ENCODE results near the gene ZDHHC14.

Gene ZDHHC14

DNA sequence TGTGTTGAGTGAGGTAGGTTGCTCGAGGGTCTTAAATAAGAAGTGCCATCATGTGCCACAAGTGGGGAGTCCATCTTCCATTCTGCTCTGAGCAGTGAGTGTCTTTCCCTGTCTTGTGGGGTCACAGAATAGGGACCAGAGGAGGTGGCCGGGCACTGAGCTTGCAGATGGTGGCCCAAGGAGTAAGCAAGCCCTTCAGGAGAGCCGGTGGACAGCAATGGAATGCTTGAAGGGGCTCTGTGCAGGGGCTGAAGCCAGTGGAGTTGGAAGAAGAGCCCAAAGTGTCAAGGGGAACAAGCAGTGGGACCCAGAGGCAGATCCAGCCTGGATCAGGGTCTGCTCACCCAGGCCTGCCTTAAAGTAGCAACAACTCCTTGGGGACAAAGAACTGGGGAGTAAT is 228.6 kb downstream of the ZDHHC14 start:
- DNase-seq (ENCODE audit: extremely low read depth in 1 of 2, low read depth in 1 of 2) = no peak

DNA sequence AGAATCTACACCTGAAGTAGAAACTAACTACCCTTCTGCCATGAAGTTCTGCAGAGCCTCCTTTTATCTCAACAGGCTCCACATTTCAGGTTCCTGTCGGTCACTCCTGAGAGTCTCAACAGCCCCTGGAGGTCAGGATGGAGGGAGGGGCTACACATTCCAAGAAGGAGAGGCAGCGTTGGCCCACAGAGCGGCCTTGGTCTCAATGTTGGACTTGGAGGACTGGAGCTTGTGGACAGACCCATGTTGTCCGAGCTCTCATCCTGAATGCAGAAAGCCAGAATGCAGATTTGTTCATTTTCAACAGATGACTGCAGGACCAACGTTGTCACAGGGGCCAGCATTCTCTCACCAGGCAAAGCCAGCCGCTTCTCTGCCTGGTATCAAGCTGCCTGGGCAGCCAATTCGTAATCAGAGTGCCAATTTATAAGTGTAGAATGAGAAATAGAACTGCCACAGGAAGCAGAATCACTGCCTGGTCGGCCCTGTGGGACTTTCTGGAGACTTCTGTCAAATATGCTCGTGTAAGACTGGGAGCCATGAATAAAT is 229.5 kb downstream of the ZDHHC14 start:
- no peak for DNase-seq (ENCODE audit: extremely low read depth in 1 of 2, low read depth in 1 of 2)

DNA sequence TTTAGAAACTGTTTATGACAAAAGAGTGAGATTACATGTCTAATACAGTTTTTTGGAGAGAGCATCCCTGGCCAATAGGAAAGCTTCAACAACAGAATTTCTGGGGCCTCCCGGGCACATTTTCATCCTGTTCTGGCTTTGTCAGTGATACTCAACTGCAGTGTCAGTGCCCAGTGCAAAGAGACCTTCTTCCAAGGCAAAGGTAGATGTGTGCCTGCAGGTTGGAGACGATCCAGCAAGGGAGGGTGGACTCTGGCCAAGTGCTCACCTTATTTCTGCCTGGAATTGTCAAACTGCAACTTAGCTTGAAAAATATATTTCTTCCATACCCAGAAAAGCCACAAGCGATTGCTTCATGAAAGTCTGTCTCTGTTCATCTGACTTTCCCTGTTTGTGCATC is 230.4 kb downstream of the ZDHHC14 start:
- no peak for DNase-seq (ENCODE audit: extremely low read depth in 1 of 2, low read depth in 1 of 2)

DNA sequence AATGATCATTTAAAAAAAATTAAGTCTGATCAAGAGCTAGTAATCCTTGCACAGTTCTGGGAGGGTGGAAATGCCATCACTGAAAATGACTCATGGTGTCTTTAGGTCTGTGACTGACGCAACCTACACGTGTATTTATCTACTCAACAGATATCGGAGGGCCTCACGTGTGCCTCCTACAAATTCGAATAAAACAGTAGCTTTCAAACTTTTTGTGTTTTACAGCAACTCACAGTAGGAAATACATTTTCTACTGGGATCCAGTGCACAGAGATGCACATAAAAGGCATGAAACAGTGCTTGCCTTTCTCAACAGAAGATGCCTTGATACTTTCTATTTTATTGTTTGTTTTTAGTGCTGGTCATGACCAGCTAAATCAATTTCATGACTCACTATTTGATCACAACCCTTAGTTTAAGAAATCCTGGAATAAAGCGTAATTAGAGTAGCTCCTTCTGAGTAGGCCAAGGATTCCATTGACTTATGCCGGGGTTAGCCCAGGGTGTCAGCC is 232.1 kb downstream of the ZDHHC14 start:
- DNase-seq (ENCODE audit: extremely low read depth in 1 of 2, low read depth in 1 of 2) = no peak

DNA sequence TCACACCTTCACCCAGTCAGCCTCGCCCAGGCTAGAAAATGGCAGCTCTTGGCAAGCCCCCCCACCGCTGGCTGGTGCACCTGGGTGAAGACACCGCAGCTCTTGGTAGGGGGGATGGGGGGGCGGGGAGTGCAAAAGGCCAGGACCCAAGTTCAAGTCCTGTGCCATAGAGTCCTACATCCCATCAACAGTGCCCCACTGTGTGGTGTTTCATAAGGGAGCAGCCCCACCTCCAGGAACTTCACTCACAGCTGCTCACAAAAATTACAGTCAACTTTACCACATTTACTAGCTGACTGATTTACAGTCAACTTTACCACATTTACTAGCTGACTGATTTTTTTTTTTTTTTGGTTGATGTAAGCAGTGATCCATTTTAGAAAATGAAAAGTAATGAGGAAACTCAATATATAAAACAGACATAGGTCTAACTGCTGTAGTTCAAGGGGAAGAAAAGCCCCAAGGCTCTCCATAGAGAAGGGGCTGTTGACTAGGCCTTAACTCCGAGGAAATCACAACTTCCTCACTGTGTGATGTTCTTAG is 233.1 kb downstream of the ZDHHC14 start:
- no peak for DNase-seq (ENCODE audit: extremely low read depth in 1 of 2, low read depth in 1 of 2)

DNA sequence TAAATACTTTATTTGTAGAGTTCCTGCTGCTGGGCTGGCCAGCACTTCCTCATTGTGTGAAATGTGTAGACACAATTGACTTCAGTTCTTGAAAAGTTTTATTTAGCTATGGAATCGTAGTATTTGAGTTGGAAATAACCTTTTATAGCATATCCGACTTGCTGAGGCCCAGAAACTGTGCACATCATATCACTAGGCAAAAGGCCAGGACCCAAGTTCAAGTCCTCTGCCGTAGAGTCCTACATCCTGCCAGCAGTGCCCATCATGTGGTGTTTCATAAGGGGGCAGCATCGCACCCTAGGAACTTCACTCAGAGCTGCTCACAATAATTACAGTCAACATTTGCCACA is 234.4 kb downstream of the ZDHHC14 start:
- DNase-seq (ENCODE audit: extremely low read depth in 1 of 2, low read depth in 1 of 2) = no peak

DNA sequence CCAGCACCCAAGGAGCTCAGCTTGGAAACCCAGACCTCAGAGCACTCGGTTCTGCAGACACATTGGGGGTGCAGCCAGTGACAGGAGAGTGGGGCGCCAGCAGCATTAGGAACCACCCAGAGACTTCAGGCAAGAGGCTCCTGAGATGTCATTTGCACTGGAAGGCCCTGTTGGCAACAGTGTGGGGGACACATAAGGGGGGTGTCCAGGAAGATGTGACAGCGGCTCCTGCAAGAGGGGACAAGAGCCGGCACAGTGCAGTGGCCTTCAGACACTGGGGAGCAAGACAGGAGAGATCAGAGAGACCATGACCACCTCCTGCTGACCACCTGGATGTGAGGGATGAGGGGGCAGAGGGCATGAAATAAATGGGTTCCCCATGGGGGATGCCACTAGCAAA is 235.0 kb downstream of the ZDHHC14 start:
- DNase-seq (ENCODE audit: extremely low read depth in 1 of 2, low read depth in 1 of 2) = no peak

DNA sequence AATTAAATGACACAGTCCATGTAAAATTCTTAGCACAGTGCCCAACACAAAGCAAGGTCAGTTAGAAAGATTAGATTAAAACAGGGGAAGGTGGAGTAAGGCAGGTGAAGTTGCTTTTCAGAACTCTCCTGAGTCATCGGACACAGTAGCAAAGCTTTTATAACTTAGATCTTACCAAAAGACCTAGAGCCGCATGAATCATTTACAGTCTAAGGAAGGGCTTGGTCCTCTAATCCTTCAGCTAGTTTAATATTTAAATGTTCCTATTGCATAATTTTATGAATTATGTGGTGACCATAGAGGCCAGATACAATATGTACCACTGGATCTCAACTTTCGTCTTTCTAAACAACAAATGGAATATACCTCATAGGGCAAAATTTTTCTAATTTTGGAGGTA is 240.0 kb downstream of the ZDHHC14 start:
- DNase-seq (ENCODE audit: extremely low read depth in 1 of 2, low read depth in 1 of 2) = no peak

DNA sequence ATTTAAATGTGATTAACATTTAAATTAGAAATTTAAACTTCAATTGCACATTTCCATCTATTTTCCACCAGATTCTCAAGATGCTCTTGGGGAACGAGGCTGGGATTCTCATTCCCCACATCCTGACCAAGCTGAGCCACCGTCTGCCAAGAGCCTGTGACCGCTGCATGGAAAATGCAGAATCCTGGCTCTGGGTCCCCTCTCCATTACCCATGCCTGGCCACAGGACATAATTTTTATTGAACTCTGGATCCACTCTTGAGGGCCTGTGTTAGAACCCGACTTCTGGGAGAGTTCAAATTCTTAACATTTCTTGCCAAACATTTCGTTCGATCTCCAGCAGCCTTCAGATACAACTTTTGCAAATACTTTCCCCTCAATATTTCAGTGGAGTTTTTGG is 240.4 kb downstream of the ZDHHC14 start:
- no peak for DNase-seq (ENCODE audit: extremely low read depth in 1 of 2, low read depth in 1 of 2)

DNA sequence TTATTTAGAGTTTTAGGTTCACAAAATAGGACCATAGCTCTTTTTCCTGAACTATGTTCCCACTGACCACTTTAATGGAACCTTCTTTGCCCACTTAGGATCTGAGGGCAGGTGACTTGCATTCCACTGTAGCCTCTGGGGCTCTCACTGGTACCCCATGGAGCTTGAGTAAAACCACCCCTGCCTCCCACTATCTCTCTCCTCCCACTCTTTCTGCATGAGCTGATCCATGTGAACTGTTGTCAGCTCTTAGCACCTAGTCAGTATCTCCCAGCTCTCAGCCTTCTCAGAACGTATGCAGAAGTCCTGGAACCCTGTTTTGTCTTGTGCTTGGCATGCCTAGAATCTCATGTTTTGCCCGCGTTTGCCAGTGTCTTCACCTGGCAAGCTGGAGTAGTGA is 241.4 kb downstream of the ZDHHC14 start:
- no peak for DNase-seq (ENCODE audit: extremely low read depth in 1 of 2, low read depth in 1 of 2)

DNA sequence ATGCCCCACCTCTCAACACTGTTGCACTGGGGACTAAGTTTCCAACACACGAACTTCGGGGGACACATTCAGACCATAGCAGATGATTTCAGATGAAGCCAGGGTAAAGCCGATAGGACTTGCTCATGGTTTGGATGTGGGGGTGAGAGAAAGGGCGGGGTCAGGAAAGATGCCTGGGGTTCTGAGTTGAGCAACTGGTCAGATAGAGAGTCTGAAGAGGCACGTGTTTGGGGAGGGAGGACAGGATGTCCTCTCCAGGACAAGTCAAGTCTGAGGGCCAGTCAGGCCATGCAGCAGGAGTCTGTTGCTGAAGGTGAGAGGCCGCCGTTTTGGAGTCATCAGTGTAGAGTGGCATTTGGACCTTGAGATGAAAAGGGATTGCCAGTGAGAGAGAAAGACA is 244.1 kb downstream of the ZDHHC14 start:
- no peak for DNase-seq (ENCODE audit: extremely low read depth in 1 of 2, low read depth in 1 of 2)

DNA sequence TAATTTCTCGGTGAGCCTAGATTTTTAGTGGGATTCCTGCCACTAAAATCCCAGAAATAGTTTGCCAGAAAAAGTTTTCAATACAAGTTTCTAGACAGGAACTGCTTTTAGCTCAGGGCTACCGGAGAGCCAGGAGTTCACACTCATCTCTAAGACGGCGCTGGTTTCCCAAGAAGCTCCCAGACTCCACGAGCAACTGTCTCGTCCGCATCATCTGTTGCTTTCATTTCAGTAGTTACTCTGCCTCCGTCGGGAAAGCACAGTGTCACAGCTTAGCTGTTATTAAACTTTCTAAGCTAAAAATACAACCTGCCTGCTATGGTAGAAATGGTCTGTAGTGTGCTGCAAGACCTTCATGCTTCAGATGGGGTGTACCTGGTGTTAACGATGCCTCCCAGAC is 244.8 kb downstream of the ZDHHC14 start:
- DNase-seq (ENCODE audit: extremely low read depth in 1 of 2, low read depth in 1 of 2) = no peak

DNA sequence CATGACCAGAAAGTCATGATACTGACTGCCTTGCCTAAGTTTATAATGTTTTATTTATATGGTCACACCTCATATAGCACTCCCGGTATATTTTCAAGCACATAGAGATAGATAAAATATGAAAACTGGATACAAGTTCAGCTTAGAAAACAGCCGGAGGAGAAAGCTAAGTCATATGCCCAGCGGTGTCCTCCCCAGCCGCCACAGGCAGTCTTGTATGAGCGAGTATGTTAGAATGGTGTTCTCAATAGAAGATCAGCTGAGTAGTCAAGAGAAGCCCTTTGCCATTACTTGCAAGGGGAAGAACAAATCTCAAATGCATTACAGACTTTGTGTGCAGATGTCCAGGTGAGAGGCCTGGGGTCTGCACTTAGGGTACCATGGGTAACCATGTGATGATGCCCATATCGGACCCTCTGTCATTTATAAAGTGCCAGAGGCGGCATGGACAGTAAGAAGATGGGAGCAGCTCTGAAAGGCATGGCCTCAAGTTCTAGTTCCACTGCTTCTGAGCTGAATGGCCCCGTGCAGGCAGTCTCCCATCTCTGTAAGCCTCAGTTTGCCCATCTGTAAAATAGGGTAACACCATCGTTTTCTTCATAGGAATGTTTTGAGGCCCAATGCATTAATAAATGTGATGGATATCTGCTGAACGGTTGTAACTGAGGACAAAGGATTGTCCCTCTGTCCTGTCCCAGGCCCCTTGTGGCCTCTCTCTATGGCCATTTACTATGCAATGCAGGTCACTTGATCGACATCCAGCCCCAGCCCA is 246.4 kb downstream of the ZDHHC14 start:
- no peak for DNase-seq (ENCODE audit: extremely low read depth in 1 of 2, low read depth in 1 of 2)

DNA sequence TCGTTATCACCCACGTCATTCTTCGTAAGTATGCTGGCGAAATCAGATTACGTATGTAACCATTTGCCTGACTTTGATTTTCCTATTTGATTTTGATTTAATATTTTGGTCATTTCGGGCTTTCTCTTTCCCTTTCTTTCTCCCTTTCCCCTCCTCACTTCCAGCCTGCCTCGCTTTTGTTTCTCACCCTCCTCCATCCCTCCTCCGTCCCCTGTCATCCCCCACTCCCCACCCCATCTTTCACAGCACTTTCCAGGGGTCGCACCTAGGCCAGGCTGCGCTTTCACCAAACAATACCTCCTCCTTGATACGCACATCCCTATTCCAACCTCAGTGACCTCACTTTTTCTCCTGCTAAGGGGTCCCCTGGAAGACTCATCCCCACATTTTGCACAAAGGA is 247.5 kb downstream of the ZDHHC14 start:
- no peak for DNase-seq (ENCODE audit: extremely low read depth in 1 of 2, low read depth in 1 of 2)

DNA sequence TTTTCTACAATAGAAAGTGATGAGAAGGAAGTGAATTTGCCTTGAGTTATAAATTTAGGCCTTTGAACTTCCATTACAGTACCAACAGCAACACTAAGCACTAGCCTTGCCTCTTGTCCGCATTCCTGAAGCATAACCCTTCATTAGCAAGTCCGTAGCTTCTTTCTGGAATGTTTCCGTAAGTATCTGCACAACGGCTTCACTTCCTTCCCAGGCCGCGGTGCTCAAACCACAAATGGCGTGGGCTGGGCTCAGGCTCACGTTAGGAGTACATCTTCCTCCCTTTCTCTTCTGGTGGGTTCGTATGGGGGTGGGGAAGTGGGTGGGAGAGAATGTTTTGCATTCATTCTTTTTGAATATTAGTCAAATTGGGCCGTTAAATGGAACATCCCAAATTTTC is 248.2 kb downstream of the ZDHHC14 start:
- DNase-seq (ENCODE audit: extremely low read depth in 1 of 2, low read depth in 1 of 2) = no peak

DNA sequence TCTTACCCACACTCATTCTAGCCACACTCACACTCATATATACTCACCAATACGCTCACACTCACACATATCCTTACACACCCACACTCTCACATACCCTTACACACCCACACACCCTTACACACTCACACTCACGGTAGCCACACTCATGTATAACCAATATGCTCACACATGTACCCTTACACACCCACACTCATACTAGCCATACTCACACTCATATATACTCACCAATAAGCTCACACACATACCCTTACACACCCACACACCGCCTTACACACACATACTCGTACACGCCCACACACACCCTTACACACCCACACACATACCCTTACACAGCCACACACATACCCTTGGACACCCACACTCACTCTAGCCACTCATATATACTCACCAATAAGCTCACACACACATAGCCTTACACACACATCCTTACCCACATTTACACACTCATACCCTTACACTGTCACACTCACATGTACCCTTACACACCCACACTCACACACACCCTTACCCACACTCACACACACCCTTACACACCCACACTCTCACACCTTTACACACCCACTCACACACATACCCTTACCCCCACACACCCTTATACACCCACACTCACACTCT is 249.6 kb downstream of the ZDHHC14 start:
- no peak for DNase-seq (ENCODE audit: extremely low read depth in 1 of 2, low read depth in 1 of 2)

DNA sequence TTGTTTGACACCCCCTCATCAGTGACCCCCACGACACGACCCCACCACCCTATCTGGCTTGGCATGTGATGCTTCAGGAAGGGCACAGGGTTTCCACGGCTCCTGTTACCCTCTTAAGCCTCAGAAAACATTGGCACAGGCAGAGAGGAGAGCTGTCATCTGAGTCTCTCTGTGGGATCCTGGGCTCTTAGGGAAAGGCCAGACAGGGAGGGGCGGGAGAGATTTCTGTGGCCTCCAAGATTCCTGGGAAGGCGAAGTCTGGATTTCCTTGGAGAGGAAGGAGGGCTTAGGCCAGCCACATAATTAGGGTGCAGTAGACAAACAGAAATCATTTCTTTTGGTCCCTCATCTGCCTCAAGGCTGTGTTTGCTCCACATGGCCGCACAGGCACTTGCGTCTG is 250.4 kb downstream of the ZDHHC14 start:
- no peak for DNase-seq (ENCODE audit: extremely low read depth in 1 of 2, low read depth in 1 of 2)

DNA sequence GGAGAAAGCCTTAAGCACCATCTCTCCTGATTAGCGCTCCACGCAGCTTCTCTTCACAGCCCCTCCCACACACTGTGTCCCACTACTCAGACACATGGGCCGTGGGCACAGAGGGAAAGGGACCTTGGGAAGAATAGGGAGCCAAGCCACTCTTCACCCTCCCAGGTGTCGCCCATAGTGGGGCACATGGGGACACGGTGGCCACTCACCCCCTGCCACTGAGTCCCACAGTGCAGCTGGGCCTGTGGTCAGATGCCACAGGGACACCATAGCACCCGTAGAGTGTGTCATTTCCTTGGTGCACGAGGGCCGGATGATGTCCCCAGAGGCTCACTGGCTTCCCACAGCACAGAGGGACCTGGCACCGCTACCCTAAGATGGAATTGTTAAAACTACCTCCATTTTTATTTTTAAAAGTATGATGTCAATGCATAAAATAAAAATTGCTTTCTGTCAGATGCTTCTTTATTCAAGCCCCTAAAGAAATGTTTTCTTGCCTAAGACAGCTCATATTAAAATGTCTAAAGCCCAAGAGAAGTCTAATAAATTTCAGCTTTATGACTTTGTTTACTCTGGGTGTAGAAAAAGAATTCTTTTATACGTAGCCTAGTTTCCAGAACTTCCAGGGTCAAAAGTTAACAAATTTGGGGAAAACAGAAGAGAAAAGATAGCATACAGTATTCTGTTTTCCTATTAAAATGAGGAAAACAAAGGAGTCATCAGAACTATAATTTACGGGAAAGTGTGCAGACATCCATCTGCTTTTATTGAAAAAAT is 251.0 kb downstream of the ZDHHC14 start:
- DNase-seq (ENCODE audit: extremely low read depth in 1 of 2, low read depth in 1 of 2) = no peak

DNA sequence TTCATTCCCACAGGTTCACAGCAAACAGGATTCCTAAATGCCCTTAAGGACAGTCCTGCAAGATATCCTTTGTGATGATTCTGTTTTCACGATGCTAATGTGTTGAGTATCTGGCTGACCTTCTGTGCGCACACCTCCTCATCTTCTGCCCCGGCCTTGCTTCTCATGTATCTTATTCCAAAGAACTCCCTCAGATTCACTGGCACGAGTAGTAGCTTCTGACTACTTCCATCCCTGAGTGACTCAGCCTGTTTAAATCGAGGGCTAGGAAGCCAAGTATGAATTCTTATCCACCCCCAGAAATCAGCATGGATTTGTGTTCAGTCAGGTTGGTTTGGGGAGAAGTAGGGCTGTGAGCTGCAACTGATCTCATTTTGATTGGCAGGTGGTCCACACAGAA is 251.8 kb downstream of the ZDHHC14 start:
- DNase-seq (ENCODE audit: extremely low read depth in 1 of 2, low read depth in 1 of 2) = no peak

DNA sequence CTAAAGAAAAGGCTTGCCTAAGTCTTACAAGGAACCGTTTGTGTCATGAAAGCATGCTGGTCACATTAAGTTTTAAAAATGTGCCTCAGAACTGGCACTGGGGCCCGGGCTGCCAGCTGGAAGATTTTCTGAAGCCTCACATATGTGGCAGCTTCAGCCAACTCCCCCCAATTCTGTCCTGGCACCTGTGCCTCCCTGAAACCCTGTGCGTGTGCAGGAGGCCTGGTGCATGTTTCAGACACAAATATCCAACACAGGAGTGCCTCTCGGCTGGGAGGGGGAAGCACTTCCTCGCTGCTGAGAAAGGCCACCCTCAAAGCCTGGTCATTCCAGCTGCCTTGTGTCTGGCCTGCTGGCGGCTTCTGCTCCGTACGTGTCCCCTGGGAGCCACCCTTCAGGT is 253.6 kb downstream of the ZDHHC14 start:
- no peak for DNase-seq (ENCODE audit: extremely low read depth in 1 of 2, low read depth in 1 of 2)
